ENCODE measurements around the gene SV2B.
"Not testable (repeated sequence)": the region's sequence is repeated elsewhere in the genome, so short reads cannot be mapped to it uniquely, and the experiment has no call there.

Gene SV2B

GRCh38 chr15:91338766-91339165, 238.7 kb downstream of the SV2B start:
- DNase-seq (ENCODE audit: low spot score) = no peak
- TF ChIP-seq CTCF (IDR thresholded peaks at IDR 0.05; ENCODE audit: extremely low read depth, missing control alignments) = no peak

- no peak for DNase-seq (ENCODE audit: low spot score)
- no peak for TF ChIP-seq CTCF (IDR thresholded peaks at IDR 0.05; ENCODE audit: extremely low read depth, missing control alignments)
Observed at GRCh38 chr15:91342097-91342496, 242.0 kb downstream of the SV2B start.

- DNase-seq (ENCODE audit: low spot score) = not testable (repeated sequence)
Observed at GRCh38 chr15:91344912-91345311, 244.9 kb downstream of the SV2B start.

- DNase-seq (ENCODE audit: low spot score) = no peak
- no peak for TF ChIP-seq CTCF (IDR thresholded peaks at IDR 0.05; ENCODE audit: extremely low read depth, missing control alignments)
Observed at GRCh38 chr15:91345736-91346135, 245.7 kb downstream of the SV2B start.

DNA sequence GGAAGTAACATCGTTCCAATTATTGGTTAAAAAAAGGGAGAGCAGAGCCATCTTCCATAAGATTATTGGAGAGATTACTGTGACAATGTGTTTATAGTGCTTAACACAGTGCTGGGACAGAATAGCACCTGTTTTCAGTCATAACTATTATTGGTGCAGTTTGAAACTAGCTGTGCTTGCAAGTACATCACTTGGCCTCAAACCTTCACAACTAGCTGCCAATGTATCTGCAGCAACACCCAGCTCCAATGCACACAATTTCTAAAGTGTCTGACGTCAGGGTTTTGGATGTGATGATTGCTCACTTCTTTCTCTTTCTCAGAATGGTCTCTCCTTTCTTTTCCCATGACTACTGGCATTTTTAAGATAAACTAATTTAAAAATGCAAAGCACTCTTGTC, 246.2 kb downstream of the SV2B start:
- DNase-seq (ENCODE audit: low spot score) = no peak
- no peak for TF ChIP-seq CTCF (IDR thresholded peaks at IDR 0.05; ENCODE audit: extremely low read depth, missing control alignments)

DNA sequence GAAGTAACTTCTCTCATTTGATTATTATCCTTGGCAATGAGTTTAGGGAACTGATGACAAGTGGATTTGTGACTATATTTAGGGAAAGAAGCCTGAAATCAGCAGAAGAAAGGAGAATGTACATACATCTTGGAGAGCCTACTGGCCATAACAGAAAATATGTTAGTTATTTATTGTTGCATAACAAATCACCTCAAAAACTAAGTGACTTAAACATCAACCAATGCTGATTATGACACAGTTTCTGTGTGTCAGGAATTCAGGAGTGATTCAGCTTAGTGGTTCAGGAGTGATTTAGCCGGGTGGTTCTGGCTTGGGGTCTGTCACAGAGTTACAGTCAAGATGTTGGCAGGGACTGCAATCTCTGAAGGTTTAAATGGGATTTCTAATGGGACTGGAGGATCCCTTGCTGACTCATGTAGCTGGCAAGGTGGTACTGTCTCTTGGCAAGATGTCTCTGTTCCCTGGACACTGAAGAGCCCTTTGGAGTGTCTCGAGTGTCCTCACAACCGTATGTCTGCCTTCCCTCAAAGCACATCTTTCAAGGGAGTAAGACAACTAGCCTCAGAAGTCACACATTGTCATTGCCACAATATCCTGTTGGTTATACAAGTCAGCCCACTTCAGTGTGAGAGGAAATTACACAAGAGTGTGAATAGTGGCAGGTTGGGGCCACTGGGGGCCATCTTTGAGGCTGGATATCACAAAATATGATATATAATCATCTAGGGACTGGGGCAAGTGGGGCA, 248.9 kb downstream of the SV2B start:
- no peak for DNase-seq (ENCODE audit: low spot score)
- no peak for TF ChIP-seq CTCF (IDR thresholded peaks at IDR 0.05; ENCODE audit: extremely low read depth, missing control alignments)

All from GM20000 (cell line).